HEK293T (cell line): ENCODE results near the gene WEE2.

ENCODE experiments used
- CTCF ChIA-PET: fragments of 350-600 bp; formaldehyde crosslinking; extraction: SDS; loops from one replicate; lab custom pipeline; 2021; ENCODE audit warnings: antibody characterized with exemption, inconsistent platforms; lab: Yijun Ruan, JAX
- POLR2A ChIA-PET: fragments of 350-600 bp; formaldehyde crosslinking; extraction: SDS; loops from one replicate; lab custom pipeline; 2020; ENCODE audit warnings: antibody characterized with exemption, inconsistent platforms; lab: Yijun Ruan, JAX
- DNase-seq: peaks from one replicate; pipeline ENCODE4 v3.0.0; 2012; ENCODE audit warnings: mixed read lengths; ENCODE audit errors: extremely low spot score
- ARNT ChIP-seq: fragments of 450-650 bp; IDR thresholded peaks from 2 replicates; pipeline ENCODE4 v1.6.1; 2017; ENCODE audit warnings: mild to moderate bottlenecking
- BHLHE40 ChIP-seq: fragments of 450-650 bp; IDR thresholded peaks from 2 replicates; pipeline ENCODE4 v1.6.1; 2016; ENCODE audit warnings: mild to moderate bottlenecking, moderate library complexity, borderline replicate concordance
- CTBP1 ChIP-seq: fragments of 450-650 bp; IDR thresholded peaks from 2 replicates; pipeline ENCODE4 v1.6.1; 2016; ENCODE audit warnings: borderline replicate concordance
- ELF4 ChIP-seq: fragments of 450-650 bp; IDR thresholded peaks from 2 replicates; pipeline ENCODE4 v1.6.1; 2017; ENCODE audit warnings: antibody characterized with exemption
- FOXA1 ChIP-seq: fragments of 450-650 bp; IDR thresholded peaks from 2 replicates; pipeline ENCODE4 v1.6.1; 2016; ENCODE audit warnings: mild to moderate bottlenecking
- FOXK2 ChIP-seq: fragments of 450-650 bp; IDR thresholded peaks from 2 replicates; pipeline ENCODE4 v1.6.1; 2016; ENCODE audit warnings: mild to moderate bottlenecking
- FOXM1 ChIP-seq: fragments of 450-650 bp; IDR thresholded peaks from 2 replicates; pipeline ENCODE4 v1.6.1; 2017; ENCODE audit warnings: mild to moderate bottlenecking, borderline replicate concordance
- HDGF ChIP-seq: fragments of 450-650 bp; IDR thresholded peaks from 2 replicates; pipeline ENCODE4 v1.6.1; 2017; ENCODE audit warnings: antibody characterized with exemption, borderline replicate concordance
- L3MBTL2 ChIP-seq: fragments of 450-650 bp; conservative IDR thresholded peaks from 2 replicates; pipeline ENCODE4 v1.6.1; 2016; ENCODE audit warnings: mild to moderate bottlenecking
- LEF1 ChIP-seq: fragments of 450-650 bp; IDR thresholded peaks from 2 replicates; pipeline ENCODE4 v1.6.1; 2017; ENCODE audit warnings: mild to moderate bottlenecking, borderline replicate concordance
- NFRKB ChIP-seq: fragments of 450-650 bp; IDR thresholded peaks from 2 replicates; pipeline ENCODE4 v1.6.1; 2016; ENCODE audit warnings: mild to moderate bottlenecking, moderate library complexity
- PKNOX1 ChIP-seq: fragments of 450-650 bp; IDR thresholded peaks from 2 replicates; pipeline ENCODE4 v1.6.1; 2016
- SP1 ChIP-seq: fragments of 450-650 bp; IDR thresholded peaks from 2 replicates; pipeline ENCODE4 v1.6.1; 2017
- SUZ12 ChIP-seq: fragments of 450-650 bp; IDR thresholded peaks from 2 replicates; pipeline ENCODE4 v1.6.1; 2016; ENCODE audit warnings: mild to moderate bottlenecking
- TARDBP ChIP-seq: fragments of 450-650 bp; IDR thresholded peaks from 2 replicates; pipeline ENCODE4 v1.6.1; 2016
- ZNF384 ChIP-seq: fragments of 450-650 bp; IDR thresholded peaks from 2 replicates; pipeline ENCODE4 v1.6.1; 2016

WEE2 gene

GRCh38 chr7:141695803-141696289 lies 12.3 kb upstream of the WEE2 start:
- ChIA-PET CTCF (interaction anchor here (0.7 kb wide), 2 partner anchors 41 to 42 kb away, joined by 3 read pairs; partner anchors contain the start of gene SSBP1), POLR2A (interaction anchor here (0.9 to 3.5 kb wide), 3 partner anchors 10 to 43 kb away, joined by 3 to 15 read pairs (median 3); partner anchors contain the start of gene SSBP1)
- no peak for TF ChIP-seq PKNOX1
- TF ChIP-seq HDGF, result no peak
- no peak for DNase-seq

GRCh38 chr7:141696348-141696747 lies 11.8 kb upstream of the WEE2 start:
- DNase-seq, result no peak
- TF ChIP-seq BHLHE40, result no peak
- TF ChIP-seq SP1, result no peak
- TF ChIP-seq L3MBTL2, result no peak
- no peak for TF ChIP-seq ZNF384
- no peak for TF ChIP-seq LEF1
- TF ChIP-seq HDGF, result no peak
- TF ChIP-seq SUZ12, result no peak
- TF ChIP-seq FOXK2, result no peak
- TF ChIP-seq FOXA1, result no peak
- no peak for TF ChIP-seq FOXM1
- TF ChIP-seq ARNT, result no peak
- no peak for TF ChIP-seq PKNOX1
- TF ChIP-seq ELF4, result no peak
- TF ChIP-seq TARDBP, result no peak
- TF ChIP-seq CTBP1, result no peak
- TF ChIP-seq NFRKB, result no peak
- CTCF ChIA-PET, result interaction anchor here (0.5 to 0.7 kb wide), 4 partner anchors 41 to 128 kb away, joined by 3 to 4 read pairs (median 3); partner anchors contain the start of gene SSBP1
- POLR2A ChIA-PET, result interaction anchor here (0.9 to 3.5 kb wide), 3 partner anchors 11 to 42 kb away, joined by 3 to 15 read pairs (median 3); partner anchors contain the start of gene SSBP1

GRCh38 chr7:141697211-141697871 lies 10.8 kb upstream of the WEE2 start:
- ChIA-PET POLR2A (interaction anchor here (3.5 kb wide), 1 partner anchor 41 kb away, joined by 15 read pairs; the partner anchor contains the start of gene SSBP1), CTCF (no interaction called here)
- TF ChIP-seq PKNOX1 (no peak), L3MBTL2 (no peak)
- DNase-seq, result no peak

- POLR2A ChIA-PET, result interaction anchor here (1.2 to 3.5 kb wide), 3 partner anchors 9 to 40 kb away, joined by 3 to 15 read pairs (median 5); partner anchors contain the start of gene SSBP1
- DNase-seq, result no peak
- CTCF ChIA-PET, result interaction anchor here (0.8 to 1.5 kb wide), 2 partner anchors 38 to 45 kb away, joined by 3 to 7 read pairs; no protein-coding TSS in a partner anchor
- TF ChIP-seq SUZ12, result no peak
- no peak for TF ChIP-seq ZNF384
These were observed 9.7 kb upstream of the WEE2 start for GRCh38 chr7:141698247-141699015.

GRCh38 chr7:141699860-141700259 lies 8.3 kb upstream of the WEE2 start:
- POLR2A ChIA-PET, result interaction anchor here (1.1 kb wide), 1 partner anchor 16 kb away, joined by 3 read pairs; no protein-coding TSS in a partner anchor
- no peak for DNase-seq
- TF ChIP-seq SP1 (no peak), LEF1 (no peak), PKNOX1 (no peak), TARDBP (no peak)
- CTCF ChIA-PET, result interaction anchor here (0.5 to 1.0 kb wide), 3 partner anchors 9 to 89 kb away, joined by 3 read pairs; no protein-coding TSS in a partner anchor

- ChIA-PET POLR2A (interaction anchor here (1.1 to 1.3 kb wide), 2 partner anchors 15 to 17 kb away, joined by 3 read pairs; no protein-coding TSS in a partner anchor), CTCF (interaction anchor here (0.7 to 1.0 kb wide), 2 partner anchors 9 to 89 kb away, joined by 3 read pairs; no protein-coding TSS in a partner anchor)
- DNase-seq, result no peak
- TF ChIP-seq ZNF384 (peak; percentile 72), LEF1 (no peak), FOXM1 (no peak), SP1 (no peak), ARNT (no peak)
These were observed 7.8 kb upstream of the WEE2 start for GRCh38 chr7:141700296-141700847.
